Vagina (tissue), 2 donors: ENCODE measurements around the gene ZNF561.

Source experiments
- POLR2A ChIP-seq, 2 donors: fragments of 450-650 bp; IDR thresholded peaks; one replicate each; pipeline ENCODE4 v1.6.1; 2017; ENCODE audit warnings: antibody characterized with exemption in 2 of 2, mild to moderate bottlenecking in 2 of 2, moderate library complexity in 2 of 2
- TF ChIP-seq, protein P1 (sequence below), 3 experiments: fragments of 450-650 bp in 2 of 3; fragments of 200-600 bp in 1 of 3; sonication (generic) in 1 of 3; IDR thresholded peaks; one replicate each; pipeline ENCODE4 v1.5.1; 2017 to 2019; ENCODE audit warnings: antibody characterized with exemption in 3 of 3, mild to moderate bottlenecking in 2 of 3, moderate library complexity in 2 of 3

- TF ChIP-seq, protein P1, sequence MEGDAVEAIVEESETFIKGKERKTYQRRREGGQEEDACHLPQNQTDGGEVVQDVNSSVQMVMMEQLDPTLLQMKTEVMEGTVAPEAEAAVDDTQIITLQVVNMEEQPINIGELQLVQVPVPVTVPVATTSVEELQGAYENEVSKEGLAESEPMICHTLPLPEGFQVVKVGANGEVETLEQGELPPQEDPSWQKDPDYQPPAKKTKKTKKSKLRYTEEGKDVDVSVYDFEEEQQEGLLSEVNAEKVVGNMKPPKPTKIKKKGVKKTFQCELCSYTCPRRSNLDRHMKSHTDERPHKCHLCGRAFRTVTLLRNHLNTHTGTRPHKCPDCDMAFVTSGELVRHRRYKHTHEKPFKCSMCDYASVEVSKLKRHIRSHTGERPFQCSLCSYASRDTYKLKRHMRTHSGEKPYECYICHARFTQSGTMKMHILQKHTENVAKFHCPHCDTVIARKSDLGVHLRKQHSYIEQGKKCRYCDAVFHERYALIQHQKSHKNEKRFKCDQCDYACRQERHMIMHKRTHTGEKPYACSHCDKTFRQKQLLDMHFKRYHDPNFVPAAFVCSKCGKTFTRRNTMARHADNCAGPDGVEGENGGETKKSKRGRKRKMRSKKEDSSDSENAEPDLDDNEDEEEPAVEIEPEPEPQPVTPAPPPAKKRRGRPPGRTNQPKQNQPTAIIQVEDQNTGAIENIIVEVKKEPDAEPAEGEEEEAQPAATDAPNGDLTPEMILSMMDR (IDR thresholded peaks at IDR 0.05) = no peak
- TF ChIP-seq POLR2A (IDR thresholded peaks at IDR 0.05) = no peak
These were observed at the start of gene ZNF561 for GRCh38 chr19:9621156-9622037.
